Measurements from ENCODE around the gene AKAP10.

- TF ChIP-seq, protein P1, sequence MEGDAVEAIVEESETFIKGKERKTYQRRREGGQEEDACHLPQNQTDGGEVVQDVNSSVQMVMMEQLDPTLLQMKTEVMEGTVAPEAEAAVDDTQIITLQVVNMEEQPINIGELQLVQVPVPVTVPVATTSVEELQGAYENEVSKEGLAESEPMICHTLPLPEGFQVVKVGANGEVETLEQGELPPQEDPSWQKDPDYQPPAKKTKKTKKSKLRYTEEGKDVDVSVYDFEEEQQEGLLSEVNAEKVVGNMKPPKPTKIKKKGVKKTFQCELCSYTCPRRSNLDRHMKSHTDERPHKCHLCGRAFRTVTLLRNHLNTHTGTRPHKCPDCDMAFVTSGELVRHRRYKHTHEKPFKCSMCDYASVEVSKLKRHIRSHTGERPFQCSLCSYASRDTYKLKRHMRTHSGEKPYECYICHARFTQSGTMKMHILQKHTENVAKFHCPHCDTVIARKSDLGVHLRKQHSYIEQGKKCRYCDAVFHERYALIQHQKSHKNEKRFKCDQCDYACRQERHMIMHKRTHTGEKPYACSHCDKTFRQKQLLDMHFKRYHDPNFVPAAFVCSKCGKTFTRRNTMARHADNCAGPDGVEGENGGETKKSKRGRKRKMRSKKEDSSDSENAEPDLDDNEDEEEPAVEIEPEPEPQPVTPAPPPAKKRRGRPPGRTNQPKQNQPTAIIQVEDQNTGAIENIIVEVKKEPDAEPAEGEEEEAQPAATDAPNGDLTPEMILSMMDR (conservative IDR thresholded peaks at IDR 0.05), result no peak
- no peak for TF ChIP-seq ZFX (IDR thresholded peaks at IDR 0.05)
Observed at GRCh38 chr17:19939993-19940721, 37.5 kb downstream of the AKAP10 start.
